T47D (cell line): ENCODE measurements around the gene GTF2H4.

Experiments
- DNase-seq, 2 experiments: peaks; one replicate each; pipeline versions ENCODE4 v3.0.0 to v3.0.0-alpha.2; 2011 to 2012; ENCODE audit warnings: low read depth in 1 of 2, low spot score in 1 of 2
- JUND ChIP-seq: IDR thresholded peaks from 2 replicates; pipeline ENCODE4 v1.6.1; 2012; ENCODE audit warnings: low read depth
- in situ Hi-C: cut with HindIII; loops from 2 replicates; pipeline ENCODE4 v1.10.0; 2016; ENCODE audit warnings: low sequenced_read_pairs, low pct_unique_long_range_greater_than_20kb

GTF2H4 gene

GRCh38 chr6:30928677-30929076, 20.7 kb downstream of the GTF2H4 start:
- no peak for DNase-seq
- in situ Hi-C loops: no loop called here
- TF ChIP-seq JUND: no peak

GRCh38 chr6:30930506-30930905, 22.5 kb downstream of the GTF2H4 start:
- TF ChIP-seq JUND: no peak
- no peak for DNase-seq
- in situ Hi-C loops: no loop called here

GRCh38 chr6:30931272-30931671, 23.3 kb downstream of the GTF2H4 start:
- in situ Hi-C loops: no loop called here
- TF ChIP-seq JUND: no peak
- DNase-seq: no peak

- no peak for TF ChIP-seq JUND
- in situ Hi-C loops: no loop called here
- DNase-seq: no peak
Observed at GRCh38 chr6:30931969-30932645, 24.1 kb downstream of the GTF2H4 start, which contains the start of gene SFTA2. TSS of gene SFTA2 (minus strand) at chr6:30932170. CDS start at chr6:30932096, 74 bp downstream.

- in situ Hi-C loops: no loop called here
- no peak for DNase-seq
- TF ChIP-seq JUND: no peak
Observed at GRCh38 chr6:30932665-30933365, 24.8 kb downstream of the GTF2H4 start.

DNA sequence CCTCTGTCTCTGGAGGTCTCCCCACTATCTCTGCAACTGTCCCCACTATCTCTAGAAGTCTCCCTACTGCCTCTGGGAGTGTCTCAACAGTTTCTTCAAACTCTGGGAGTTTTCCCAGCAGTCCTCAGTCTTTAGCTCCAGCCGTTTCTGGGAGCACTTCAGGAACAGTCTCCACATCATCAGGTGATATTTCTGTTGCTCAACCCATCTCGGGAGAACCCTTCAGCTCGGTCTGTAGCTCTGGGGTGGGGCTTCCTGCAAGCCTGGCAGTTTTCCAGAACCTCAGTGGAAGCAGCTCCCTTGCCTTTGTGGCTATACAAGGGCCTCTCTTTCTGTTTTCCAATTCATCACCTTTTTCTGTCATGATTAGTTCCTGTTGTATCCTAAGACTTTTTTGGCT, 27.0 kb downstream of the GTF2H4 start:
- no peak for TF ChIP-seq JUND
- no peak for DNase-seq
- in situ Hi-C loops: no loop called here

DNA sequence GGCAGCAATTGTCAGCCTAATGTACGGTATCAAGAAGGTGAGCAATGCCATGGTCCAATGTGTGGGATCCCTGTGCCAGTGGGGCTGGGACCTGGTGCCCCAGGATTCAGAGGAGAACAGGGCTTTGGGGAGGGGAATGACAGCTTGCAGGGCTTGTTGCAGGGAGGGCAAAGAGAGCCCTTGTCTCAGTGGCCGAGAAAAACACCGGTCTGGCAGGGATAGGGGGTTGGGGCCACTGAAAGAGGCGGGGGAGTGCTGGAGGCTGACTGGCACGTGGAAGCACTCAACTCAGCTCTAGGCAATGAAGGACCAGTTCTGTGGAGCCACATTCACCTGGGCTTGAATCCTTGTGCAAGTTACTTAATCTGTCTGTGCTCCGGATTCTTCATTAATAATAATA, 29.3 kb downstream of the GTF2H4 start:
- in situ Hi-C loops: no loop called here
- TF ChIP-seq JUND: no peak
- DNase-seq: no peak

DNA sequence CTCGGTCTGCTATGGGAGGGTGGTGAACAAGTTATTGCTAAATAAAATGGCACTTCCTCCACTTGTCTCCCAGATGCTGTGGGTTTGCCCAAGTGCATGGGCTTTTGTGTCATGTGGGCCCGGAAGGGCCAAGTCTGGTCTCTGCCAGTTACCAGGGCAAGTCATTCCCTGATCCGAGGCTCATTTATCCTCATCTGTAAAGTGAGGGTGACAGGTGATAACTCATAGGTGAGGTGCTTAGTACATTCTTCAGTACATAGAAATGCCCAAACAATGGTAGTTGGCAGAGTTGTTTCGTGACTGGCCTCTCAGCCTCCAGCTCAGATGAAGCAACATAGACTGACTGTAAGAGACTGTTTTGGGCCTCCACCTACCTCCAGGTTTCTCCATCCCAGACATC, 30.7 kb downstream of the GTF2H4 start:
- DNase-seq: no peak
- in situ Hi-C loops: no loop called here
- no peak for TF ChIP-seq JUND

- TF ChIP-seq JUND: no peak
- in situ Hi-C loops: no loop called here
- DNase-seq: peak in 1 of 2 experiments; percentile 26
Observed at GRCh38 chr6:30939473-30939872, 31.5 kb downstream of the GTF2H4 start.

- no peak for TF ChIP-seq JUND
- in situ Hi-C loops: no loop called here
- no peak for DNase-seq
Observed at GRCh38 chr6:30940361-30940986, 32.5 kb downstream of the GTF2H4 start, which contains the start of gene MUCL3. TSS of gene MUCL3 (plus strand) at chr6:30940973. CDS start at chr6:30941000, 27 bp downstream.

DNA sequence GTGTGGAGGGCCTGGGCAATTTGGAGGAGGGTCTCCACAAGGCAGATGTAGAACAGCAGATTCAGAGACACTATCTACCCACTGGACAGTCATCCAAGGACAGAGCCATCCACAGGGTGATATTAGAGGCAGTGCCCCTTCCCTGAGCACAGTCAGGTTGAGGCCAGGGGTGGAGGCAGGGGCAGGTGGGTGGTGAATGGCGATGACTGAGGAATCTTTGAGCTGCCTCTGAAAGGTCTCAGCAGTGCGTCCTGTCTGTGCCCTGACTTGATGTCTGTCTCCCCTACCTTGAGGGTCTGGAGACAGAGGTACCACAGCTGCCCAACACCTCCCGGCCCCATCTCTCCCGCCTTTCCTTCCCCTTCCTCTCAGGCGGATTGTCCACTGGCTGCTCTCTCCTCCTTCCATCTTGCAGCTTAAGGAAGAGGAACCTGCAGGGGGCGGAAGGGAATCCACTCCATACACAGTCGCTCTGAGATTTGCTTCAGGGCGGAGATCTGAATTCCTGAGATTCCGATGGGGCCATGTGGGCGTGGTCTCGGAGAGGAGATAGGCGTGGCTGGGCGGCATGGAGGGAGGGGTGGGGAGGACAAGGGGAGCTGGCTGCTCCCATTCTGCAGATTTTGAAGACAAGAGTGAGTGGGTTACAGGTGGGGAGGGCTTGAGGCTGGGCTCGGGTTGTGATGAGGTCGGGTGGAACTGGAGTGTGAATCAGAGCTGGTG, 34.5 kb downstream of the GTF2H4 start:
- no peak for TF ChIP-seq JUND
- DNase-seq: peak; percentile 73 to 96
- in situ Hi-C loops: no loop called here

DNA sequence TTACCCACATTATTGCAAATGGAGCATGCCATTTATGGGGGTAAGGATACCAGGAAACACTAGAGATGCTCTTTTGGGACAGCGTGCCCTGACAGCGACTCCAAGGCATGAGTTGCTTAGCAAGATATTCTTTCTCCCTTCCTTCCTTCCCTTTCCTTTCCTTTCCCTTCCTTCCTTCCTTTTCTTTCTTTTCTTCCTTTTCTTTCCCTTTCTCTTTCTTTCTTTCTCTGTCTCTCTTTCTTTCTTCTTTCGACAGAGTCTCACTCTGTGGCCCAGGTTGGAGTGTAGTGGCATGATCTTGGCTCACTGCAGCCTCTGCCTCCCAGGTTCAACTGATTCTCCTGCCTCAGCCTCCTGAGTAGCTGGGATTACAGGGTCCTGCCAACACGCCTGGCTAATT, 36.0 kb downstream of the GTF2H4 start:
- TF ChIP-seq JUND: no peak
- DNase-seq: no peak
- in situ Hi-C loops: no loop called here
